ENCODE results near the gene MDK. TPM values are rescaled to one million over a fixed set of nuclear protein-coding genes. Genes with fewer than 3 reads are reported as not detected.
A peak's percentile ranks its signal among the peaks of the same experiment; 100 is the strongest.

MDK gene
- total RNA-seq, 1 donor = 27.5 TPM

- Histone ChIP-seq H3K27me3 (ENCODE audit: insufficient read depth, low read length) (peaks cover 59% of the 10 kb centered on the region), H3K27ac (ENCODE audit: low read depth, low read length) (no peak overlapping the region), H3K9me3 (ENCODE audit: low read depth, low read length) (no peaks in the 10 kb centered on the region), H4K20me1 (ENCODE audit: insufficient read depth, low read length) (no peaks in the 10 kb centered on the region), H3K4me1 (ENCODE audit: insufficient read depth, low read length) (peaks cover 2% of the 10 kb centered on the region), H3K36me3 (ENCODE audit: insufficient read depth, low read length) (no peaks in the 10 kb centered on the region), H3K4me3 (ENCODE audit: insufficient read depth, low read length) (peak overlapping the region; percentile 50), H2AFZ (ENCODE audit: low read length) (no peak overlapping the region), H3K4me2 (ENCODE audit: insufficient read depth, low read length) (peak overlapping the region; percentile 60), H3K79me2 (ENCODE audit: insufficient read depth, low read length) (no peaks in the 10 kb centered on the region)
- no peak for TF ChIP-seq CTCF (IDR thresholded peaks at IDR 0.05; ENCODE audit: extremely low read depth, low read depth, low read length)
- peak; percentile 56 for DNase-seq (ENCODE audit: insufficient read length, low spot score, missing footprints)
Measured at GRCh38 chr11:46333394-46333947, 48.0 kb upstream of the MDK start.

GRCh38 chr11:46334211-46334610, 47.3 kb upstream of the MDK start:
- DNase-seq (ENCODE audit: insufficient read length, low spot score, missing footprints) = peak; percentile 58
- no peaks in the 10 kb centered on the region for H3K36me3 ChIP-seq (ENCODE audit: insufficient read depth, low read length)
- no peaks in the 10 kb centered on the region for H4K20me1 ChIP-seq (ENCODE audit: insufficient read depth, low read length)
- no peaks in the 10 kb centered on the region for H3K9me3 ChIP-seq (ENCODE audit: low read depth, low read length)
- no peak overlapping the region for H3K4me2 ChIP-seq (ENCODE audit: insufficient read depth, low read length)
- no peak overlapping the region for H2AFZ ChIP-seq (ENCODE audit: low read length)
- TF ChIP-seq CTCF (IDR thresholded peaks at IDR 0.05; ENCODE audit: extremely low read depth, low read depth, low read length) = no peak
- H3K79me2 ChIP-seq (ENCODE audit: insufficient read depth, low read length) = no peaks in the 10 kb centered on the region
- peaks cover 2% of the 10 kb centered on the region for H3K4me1 ChIP-seq (ENCODE audit: insufficient read depth, low read length)
- no peak overlapping the region for H3K4me3 ChIP-seq (ENCODE audit: insufficient read depth, low read length)
- peaks cover 59% of the 10 kb centered on the region for H3K27me3 ChIP-seq (ENCODE audit: insufficient read depth, low read length)
- H3K27ac ChIP-seq (ENCODE audit: low read depth, low read length) = no peak overlapping the region

GRCh38 chr11:46335271-46335670, 46.2 kb upstream of the MDK start:
- Histone ChIP-seq H2AFZ (ENCODE audit: low read length) (no peak overlapping the region), H3K36me3 (ENCODE audit: insufficient read depth, low read length) (no peaks in the 10 kb centered on the region), H3K4me1 (ENCODE audit: insufficient read depth, low read length) (peaks cover 2% of the 10 kb centered on the region), H4K20me1 (ENCODE audit: insufficient read depth, low read length) (no peaks in the 10 kb centered on the region), H3K79me2 (ENCODE audit: insufficient read depth, low read length) (no peaks in the 10 kb centered on the region), H3K27me3 (ENCODE audit: insufficient read depth, low read length) (peaks cover 49% of the 10 kb centered on the region), H3K9me3 (ENCODE audit: low read depth, low read length) (no peaks in the 10 kb centered on the region), H3K27ac (ENCODE audit: low read depth, low read length) (no peak overlapping the region), H3K4me2 (ENCODE audit: insufficient read depth, low read length) (no peak overlapping the region), H3K4me3 (ENCODE audit: insufficient read depth, low read length) (no peak overlapping the region)
- DNase-seq (ENCODE audit: insufficient read length, low spot score, missing footprints) = peak; percentile 76
- no peak for TF ChIP-seq CTCF (IDR thresholded peaks at IDR 0.05; ENCODE audit: extremely low read depth, low read depth, low read length)

GRCh38 chr11:46335890-46336562, 45.4 kb upstream of the MDK start:
- H3K4me2 ChIP-seq (ENCODE audit: insufficient read depth, low read length) = no peak overlapping the region

More at GRCh38 chr11:46335890-46336562, 45.4 kb upstream of the MDK start:
- DNase-seq (ENCODE audit: insufficient read length, low spot score, missing footprints) = peak; percentile 66
- no peaks in the 10 kb centered on the region for H3K9me3 ChIP-seq (ENCODE audit: low read depth, low read length)
- H3K79me2 ChIP-seq (ENCODE audit: insufficient read depth, low read length) = no peaks in the 10 kb centered on the region
- no peaks in the 10 kb centered on the region for H3K36me3 ChIP-seq (ENCODE audit: insufficient read depth, low read length)
- H2AFZ ChIP-seq (ENCODE audit: low read length) = no peak overlapping the region
- H3K4me3 ChIP-seq (ENCODE audit: insufficient read depth, low read length) = no peak overlapping the region
- no peak overlapping the region for H3K27ac ChIP-seq (ENCODE audit: low read depth, low read length)
- H4K20me1 ChIP-seq (ENCODE audit: insufficient read depth, low read length) = no peaks in the 10 kb centered on the region
- H3K27me3 ChIP-seq (ENCODE audit: insufficient read depth, low read length) = peaks cover 41% of the 10 kb centered on the region
- H3K4me1 ChIP-seq (ENCODE audit: insufficient read depth, low read length) = peaks cover 2% of the 10 kb centered on the region
- TF ChIP-seq CTCF (IDR thresholded peaks at IDR 0.05; ENCODE audit: extremely low read depth, low read depth, low read length) = no peak
